GM21825 (cell line): ENCODE data around the gene NR3C2.

Experiments
- ATAC-seq: cut with Tn5 transposase; IDR thresholded peaks from one replicate; pipeline ENCODE4 v1.9.1; 2021; ENCODE audit warnings: mild to moderate bottlenecking, moderate library complexity; ENCODE audit not compliant: unreplicated experiment

The NR3C2 gene

DNA sequence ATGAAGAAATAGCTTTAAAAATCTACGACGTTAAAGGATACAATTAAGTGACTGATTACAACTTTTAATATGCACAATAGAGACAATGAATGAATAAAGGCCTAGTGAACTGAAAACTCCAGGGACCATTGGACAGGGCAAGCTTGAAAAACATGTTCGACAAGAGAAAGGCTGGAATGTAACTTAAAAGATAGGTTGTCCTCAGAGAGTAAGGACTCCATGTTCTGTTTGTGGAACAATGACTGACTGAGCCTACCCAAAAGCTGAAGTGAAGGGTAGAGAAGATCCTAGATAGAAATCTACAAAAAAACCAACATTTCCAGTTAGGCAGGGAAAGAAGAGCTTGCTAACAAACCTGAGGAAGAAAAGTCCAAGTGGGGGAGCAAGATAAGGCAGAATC, 173.4 kb downstream of the NR3C2 start:
- ATAC-seq, result no peak

DNA sequence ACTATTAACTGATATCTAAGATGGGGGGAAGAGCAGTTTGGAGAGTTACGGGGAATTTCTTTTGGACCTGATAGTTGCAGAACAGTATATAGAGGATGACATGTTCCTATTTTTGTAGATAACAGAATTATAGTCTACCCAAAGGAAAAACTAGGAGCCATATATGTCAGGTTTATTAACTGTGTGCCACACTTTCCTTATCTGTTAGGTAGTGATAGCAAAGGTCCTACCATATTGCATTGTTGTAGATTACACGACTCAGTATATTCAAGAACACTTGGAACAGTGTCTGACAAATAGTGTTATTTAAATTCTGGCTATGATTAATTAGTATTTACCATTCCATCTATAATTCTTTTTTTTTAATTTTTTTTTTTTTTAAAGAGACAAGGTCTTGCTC, 175.3 kb downstream of the NR3C2 start:
- ATAC-seq, result no peak

DNA sequence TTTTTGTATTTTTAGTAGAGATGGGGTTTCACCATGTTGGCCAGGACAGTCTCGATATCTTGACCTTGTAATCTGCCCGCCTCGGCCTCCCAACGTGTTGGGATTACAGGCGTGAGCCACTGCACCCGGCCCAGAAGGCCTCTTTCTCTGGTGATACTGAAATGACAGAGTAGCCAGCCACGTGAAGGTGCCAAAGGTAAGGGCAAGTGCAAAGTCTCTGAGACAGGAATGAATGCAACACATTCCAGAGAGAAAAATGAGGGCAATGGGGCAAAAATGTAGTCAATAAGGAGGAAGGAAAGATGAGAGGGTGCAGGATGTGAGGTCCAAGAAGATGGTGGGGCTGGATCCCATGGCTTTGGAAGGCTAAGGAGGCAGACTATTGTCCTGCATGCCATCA, 176.0 kb downstream of the NR3C2 start:
- no peak for ATAC-seq

DNA sequence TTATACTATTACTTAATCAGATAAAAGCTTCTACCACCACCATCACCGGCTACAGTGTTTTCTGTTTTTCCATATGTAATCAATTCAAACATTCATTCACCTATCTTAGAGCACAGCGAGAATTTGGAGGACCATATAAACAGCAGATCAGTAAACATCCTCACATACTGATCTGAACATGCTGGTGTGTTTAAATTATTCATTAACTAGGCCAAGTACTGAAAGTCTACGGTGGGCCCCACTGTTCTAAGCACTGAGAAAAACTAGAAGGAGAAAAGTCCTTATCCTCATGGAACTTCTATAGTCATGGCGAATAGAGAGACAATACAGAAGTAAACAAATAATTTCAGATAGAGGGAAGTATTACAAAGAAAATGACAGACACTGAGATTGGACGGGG, 176.6 kb downstream of the NR3C2 start:
- ATAC-seq, result no peak

DNA sequence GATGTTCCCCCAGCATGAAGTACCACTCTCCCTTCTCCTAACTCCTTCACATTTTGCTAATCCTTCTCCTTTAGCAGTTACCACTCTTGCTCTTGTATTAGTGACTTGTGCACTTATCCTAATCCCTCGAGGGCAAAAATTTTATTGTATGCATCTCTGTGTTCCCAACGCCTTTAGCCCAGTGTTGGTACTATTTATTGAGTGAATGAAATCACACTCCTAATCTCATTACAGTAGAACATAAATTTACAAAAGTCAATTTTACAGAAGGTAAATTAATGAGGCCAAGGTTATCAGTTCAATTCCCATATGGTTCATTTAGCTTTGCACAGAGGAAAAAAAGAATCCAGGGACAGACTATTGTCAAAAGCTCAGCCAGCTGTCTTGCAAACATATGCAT, 178.4 kb downstream of the NR3C2 start:
- no peak for ATAC-seq

DNA sequence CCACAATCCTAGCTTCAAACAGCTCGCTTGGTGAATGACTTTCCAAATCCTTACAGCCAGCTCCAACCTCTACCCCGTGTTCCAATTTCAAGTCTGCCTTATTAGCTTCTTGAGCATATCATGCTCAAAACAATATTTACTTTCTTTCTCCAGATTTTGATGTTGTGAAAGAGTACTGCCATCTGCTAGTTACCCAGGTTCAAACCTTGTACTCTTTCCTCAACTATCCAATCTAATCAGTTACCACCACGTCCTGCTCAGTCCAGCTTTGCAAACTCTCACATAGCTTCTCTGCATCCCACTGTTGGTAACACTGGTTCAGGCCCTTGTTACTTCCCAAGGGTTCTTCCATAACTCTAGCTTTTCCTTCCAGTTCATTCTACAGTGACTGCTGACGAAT, 179.1 kb downstream of the NR3C2 start:
- no peak for ATAC-seq

DNA sequence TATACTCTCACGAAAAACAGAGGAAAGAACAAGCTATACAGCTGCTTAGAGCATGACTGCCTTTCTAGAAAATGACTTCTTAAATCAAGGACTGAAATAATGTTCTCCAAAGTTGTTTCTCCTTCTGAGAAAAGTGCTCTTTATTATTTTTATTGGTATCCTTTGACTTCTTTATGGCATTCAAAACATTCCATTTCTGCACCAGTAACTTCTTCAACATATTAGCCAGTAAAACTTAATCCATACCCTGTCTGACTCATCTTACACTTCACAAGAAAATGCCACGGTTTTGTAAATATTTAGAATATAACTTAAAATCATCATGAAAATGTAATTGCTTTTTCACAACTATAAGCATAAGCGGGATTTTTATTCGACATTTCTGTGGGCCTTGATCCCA, 180.4 kb downstream of the NR3C2 start:
- ATAC-seq, result no peak

DNA sequence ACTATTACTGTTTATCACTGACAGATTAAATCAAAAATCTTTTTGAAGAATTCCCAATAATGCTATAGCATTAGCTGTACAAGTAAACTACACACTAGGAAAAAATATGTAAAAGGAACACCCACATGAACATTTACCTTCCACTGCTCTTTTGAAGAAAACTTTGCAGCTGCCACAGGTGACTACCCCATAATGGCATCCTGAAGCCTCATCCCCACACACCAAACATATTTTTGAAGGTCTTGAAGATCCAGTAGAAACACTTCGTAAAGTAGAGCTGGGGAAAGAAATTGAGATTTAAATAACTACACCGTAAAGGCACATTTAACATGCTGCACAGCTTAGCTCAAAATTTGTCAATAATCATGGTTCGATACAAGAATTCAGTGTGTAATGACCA, 182.4 kb downstream of the NR3C2 start:
- ATAC-seq, result no peak

DNA sequence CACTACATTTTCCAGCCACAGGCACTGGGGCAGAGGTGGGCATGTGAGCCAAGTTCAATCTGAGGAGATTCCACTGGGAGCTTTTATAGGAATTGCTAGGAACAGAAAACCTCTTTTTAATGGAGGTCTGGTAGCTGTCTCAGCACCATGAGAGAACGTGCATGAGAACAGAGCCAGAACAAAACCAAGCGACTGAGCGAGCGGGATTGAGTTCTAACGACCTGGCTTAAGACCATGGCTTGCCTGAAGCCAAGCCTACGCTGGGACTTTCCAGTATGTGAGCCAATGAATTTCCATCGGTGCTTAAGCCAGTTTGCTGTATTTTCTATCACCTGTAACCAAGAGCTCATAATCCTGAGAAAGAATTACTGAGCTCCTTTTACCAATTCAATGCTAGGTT, 183.7 kb downstream of the NR3C2 start:
- ATAC-seq, result no peak

DNA sequence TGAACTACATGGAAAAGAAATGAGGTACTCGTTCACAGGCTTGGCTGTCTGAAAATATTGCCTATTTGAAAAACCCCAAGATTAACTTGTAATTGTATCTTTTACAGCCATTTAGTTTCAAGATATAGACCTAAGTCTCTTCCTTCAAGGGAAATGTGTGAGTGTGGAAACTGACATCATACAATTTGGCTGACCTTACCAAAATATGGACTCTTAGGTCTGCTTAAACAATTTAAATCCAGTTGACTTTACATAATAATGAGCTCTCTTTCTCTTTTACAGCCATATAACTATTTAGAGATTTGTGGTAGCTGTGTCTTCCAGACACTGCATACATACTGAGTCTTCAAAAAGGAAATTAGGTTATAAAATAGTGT, 186.9 kb downstream of the NR3C2 start:
- no peak for ATAC-seq

DNA sequence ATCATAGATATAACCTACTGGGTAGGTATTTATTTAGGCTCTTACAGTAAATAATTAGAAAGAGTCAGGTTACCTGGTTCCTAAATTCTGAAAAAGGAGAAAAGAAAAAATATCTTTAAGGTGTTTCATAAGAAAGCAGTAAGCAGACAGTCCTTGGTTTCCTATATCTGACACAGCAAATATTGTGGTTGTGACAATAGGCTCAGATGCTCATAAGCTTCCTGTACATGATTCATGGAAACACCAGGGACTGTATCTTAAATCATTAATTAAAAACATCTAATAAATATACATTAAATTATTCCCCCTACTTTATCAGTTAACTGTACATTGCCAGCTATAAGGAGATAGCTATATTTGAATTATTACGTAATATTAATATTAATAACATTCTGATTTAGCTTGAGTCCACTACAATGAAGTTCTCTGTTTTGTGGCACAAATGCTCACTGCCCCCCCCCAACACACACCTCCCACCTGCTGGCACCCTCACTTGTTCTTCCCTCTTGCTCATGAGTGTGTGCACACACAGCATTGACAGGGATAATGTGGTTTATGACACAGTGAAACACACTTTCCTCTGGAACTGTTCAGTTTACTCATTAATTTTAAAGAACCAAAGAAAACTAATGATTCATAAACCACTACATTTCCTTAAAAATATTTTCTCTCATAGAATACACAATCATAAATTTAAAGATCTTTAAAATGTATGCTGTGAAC, 187.4 kb downstream of the NR3C2 start:
- no peak for ATAC-seq

DNA sequence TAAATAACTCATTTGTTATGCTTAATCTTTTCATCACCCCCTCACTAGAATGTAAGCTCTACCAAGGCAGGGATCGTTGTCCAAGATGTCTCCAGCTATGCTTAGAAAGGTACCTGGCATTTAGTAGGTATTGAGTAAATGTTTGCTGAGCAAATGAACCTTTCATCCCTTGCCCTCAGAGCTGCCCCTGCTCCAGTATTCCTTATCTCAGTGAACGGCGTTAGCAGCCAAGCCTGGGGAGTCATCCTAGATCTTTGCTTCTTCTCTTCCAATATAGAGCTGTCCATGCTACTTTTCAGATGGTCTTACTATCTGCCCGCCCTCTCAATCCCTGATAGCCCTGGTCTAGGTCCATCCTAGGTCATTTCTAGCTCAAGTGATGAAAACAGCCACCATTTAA, 188.4 kb downstream of the NR3C2 start:
- no peak for ATAC-seq

DNA sequence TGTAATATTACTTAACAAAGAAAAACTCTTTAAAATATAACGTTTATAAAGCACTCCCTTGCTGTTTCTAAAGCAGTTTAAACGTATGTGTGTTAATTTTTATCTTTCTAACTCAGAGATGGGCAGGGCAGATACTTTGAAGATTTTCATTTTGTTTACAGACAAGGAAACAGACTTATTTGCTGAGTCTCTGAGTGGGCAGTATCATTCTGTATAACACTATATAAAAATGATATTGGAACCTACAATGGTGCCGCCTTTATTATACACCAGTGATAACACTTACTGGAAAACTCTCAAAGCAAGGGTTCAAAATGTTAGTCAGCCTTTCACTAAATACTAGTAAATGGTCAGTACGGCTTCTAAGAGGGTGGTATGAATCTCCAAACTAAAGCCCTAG, 193.4 kb downstream of the NR3C2 start:
- no peak for ATAC-seq

DNA sequence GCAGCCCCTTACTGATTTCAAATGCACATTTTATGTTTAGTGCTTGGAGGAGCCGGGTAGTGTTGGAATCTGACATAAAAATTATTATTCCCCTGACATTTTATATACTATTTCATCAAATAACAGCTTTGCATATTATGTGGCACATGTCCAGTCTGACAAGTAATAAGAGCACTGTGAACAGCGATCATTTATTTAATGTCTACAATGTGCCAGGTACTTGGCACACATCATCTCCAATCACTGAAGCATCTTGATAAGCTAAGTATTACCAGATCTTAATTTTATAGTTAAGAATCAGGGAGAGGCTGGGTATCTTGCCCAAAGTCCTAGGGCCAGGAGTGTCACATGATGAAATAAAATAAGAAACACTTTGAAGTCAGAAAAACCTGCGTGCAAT, 197.2 kb downstream of the NR3C2 start:
- ATAC-seq, result no peak

DNA sequence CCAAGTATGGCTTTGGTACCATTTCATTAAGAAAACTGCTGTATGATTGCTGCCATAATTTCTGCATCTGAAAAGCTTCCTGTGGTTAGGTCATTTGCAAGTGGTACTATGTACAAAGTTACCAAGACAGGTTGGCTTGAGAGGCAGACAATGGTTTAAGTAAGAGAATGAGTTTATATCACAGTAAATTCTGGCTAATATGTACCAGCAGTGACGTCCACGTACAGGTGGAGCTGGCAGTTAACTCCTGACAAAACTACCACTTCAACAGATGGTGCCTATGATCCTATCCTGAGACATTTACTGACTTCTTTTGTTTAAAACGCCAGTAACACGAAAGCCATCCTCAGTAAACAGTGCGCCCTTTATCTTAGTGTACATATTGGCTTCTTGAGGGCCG, 198.4 kb downstream of the NR3C2 start:
- ATAC-seq, result no peak

DNA sequence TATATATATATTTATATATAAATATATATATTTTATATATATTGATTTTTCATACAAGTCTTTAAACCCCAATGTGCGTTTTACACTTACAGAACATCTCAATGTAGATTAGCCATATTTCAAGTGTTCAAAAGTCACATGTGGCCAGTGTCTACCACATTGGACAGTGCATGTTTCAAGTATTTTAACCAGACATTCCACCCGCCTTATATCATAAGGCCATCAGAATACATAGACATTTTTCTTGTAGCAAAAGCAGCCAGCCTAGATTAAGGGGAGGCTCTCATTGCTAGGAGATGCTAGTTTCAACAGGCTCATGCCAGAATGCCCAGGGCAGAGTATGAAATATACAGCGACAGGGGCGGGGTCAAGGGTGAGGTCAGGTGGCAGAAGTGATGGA, 202.0 kb downstream of the NR3C2 start:
- no peak for ATAC-seq

DNA sequence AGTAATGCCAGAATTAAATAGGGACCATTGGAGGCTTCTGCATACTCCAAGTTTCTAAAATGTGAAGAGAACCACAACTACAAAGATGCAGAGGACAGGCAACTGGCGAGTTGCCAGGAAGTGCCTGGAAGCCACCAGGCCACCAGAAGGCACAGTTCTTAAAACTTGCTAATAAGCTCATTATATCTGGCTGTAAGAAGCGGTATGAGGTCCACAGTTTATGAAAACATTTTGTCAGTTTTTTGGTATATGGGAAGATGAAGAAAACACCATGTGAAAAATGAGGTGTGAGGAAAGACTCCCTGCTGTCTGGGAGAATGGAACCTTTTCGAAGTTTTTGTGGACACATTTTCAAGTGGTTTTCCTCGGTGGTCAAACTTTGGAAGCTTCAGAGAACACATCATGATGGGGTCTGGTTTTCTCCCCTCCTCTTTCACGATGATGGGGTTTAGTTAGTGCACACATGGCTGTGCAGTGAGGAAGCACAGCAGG, 202.7 kb downstream of the NR3C2 start:
- no peak for ATAC-seq

DNA sequence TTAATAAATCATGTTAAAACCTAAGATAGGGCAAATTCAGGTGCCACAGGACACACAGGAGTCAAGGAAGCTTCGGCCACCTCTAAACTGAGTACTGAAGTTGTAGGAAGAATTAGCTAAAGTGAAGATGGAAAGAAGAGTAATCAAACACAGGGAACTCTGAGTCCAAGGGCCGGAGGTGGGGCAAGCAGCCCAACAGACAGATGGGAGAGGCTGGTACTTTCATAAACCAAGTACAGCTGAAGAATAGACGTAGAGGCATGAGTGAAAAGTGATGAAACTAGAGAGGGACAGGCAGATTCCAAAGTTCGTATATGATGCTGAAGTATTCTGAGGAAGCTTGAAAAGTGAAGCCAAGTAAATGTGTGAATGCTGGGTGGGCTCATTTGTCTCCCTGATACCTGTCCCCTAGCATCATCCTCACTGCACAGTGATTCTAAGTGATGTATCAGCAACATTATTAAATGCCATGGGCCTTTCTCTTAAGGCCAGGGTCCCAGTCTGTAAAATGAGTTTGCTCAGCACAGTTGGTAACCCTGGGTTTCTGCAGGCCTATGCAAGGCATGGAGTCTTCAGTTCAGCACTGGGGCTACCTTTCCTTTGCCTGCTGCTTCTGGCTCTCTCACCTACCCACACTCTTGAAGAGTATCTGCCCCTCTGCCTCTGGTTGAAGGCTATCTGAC, 203.3 kb downstream of the NR3C2 start:
- no peak for ATAC-seq

DNA sequence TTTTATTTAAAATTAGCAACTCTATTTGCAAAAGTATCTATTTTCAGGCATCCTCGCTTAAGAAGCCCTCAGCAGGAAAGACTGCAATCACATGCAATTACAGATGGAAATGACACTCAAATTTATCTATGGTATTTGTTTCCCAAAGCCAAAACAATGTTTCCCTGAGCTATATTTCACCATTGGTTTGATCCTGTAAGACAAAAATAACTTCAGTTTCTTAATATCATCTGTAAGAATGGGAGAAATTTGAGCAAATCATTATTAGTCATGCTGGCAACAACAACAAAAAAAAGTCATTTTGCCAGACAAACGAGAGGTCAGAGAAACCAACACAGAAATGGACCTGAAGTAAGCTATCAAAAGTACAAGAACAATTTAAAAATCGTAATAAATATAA, 204.1 kb downstream of the NR3C2 start:
- no peak for ATAC-seq

DNA sequence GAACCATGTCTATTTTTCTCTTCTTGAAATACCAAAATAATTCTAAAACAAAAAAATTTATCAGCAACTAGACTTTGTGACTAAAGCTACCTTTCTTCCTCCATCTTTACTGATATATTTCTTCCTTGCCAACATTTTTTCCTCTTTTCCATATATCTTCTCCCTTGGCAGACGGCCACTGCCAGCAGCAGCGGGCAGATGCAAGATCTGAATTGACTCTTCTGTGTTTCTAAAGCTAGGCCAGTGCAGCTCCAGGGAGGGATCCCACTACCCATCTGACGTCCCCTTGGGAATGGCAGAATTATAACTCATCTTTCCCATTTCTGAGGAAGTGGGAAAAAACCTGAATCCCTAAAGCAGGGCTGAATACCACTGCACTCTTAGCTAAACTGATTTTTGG, 206.4 kb downstream of the NR3C2 start:
- no peak for ATAC-seq

DNA sequence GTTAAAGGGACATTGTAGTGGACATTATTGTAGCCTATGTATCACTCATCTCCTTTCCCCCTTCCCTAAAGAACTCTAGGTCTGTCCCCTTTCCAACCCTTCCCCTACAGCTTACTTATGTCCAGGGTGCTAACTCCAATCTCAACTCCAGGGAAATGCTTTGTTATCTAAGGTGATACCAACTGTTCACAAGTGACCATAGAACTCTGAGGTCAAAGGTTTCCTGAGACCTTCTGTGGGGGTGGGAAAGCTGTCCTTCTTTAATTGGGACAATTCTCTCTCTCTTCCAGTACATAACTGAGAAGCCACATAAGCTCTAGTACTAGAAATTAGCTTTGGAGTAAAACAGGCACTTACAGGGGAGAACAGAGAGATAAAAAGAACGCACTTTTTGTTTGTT, 212.4 kb downstream of the NR3C2 start:
- no peak for ATAC-seq

DNA sequence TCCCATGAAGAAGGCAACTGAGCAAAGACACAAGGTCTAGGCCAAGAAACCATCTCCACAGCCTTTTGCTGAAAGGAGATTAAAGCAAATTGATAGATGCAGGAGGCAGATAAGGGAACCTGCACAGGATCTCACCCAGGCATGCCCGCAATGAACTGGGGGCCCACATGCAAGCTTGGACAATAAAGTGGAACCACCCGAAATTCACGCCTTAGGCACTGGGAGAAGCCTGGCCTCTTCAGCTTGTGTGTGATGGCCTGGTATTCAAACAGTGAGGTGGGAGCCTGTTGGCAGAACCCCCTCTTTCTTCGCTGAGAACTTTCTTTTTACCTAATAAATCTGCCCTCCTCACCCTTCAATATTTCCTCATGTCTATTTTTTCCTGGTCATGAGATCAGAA, 213.2 kb downstream of the NR3C2 start:
- ATAC-seq, result no peak

DNA sequence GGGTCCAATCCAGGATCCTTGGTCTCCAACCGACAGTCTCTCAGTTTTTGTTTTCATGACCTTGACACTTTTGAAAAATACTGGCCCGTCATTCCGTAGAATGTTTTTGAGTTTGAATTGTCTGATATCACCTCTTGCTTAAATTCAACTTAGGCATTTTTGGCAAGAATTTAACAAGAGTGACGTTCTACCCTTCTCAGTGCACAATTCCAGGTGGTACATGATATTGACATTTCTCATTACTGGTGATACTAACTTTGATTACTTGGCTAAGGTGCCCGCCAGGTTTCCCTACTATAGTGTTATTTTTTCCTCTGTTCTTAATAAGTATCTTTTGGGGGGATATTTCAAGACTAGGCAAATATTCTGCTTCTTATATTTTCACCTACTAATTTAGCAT, 215.1 kb downstream of the NR3C2 start:
- no peak for ATAC-seq
